HEK293 (cell line): Measurements from ENCODE around the gene AFF1.

ENCODE experiments used
- CTCF ChIA-PET: fragments of 350-600 bp; formaldehyde crosslinking; extraction: SDS; loops from one replicate; lab custom pipeline; 2021; ENCODE audit warnings: antibody characterized with exemption; lab: Yijun Ruan, JAX
- POLR2A ChIA-PET: fragments of 300-600 bp; formaldehyde crosslinking; extraction: SDS; loops from one replicate; lab custom pipeline; 2020; ENCODE audit warnings: antibody characterized with exemption, inconsistent platforms; lab: Yijun Ruan, JAX
- H3K27ac ChIP-seq: fragments of 200-500 bp; sonication (Bioruptor generic); 2 replicates; pipeline ENCODE4 v1.5.1; 2014; ENCODE audit warnings: low read depth, low read length, control low read depth, inconsistent platforms; ENCODE audit errors: extremely low read depth
- H3K36me3 ChIP-seq, 2 experiments: fragments of 200-500 bp in 1 of 2; sonication (Bioruptor generic) in 1 of 2; 1 replicate in 1 of 2; 2 replicates in 1 of 2; pipeline ENCODE4 v1.5.1; 2014 to 2017; ENCODE audit warnings: inconsistent platforms in 2 of 2, low read length in 2 of 2; ENCODE audit not compliant: control insufficient read depth in 2 of 2, insufficient read depth in 1 of 2
- H3K4me1 ChIP-seq: fragments of 200-500 bp; sonication (Bioruptor generic); 2 replicates; pipeline ENCODE4 v1.5.1; 2014; ENCODE audit warnings: mild to moderate bottlenecking, low read length, inconsistent platforms; ENCODE audit not compliant: control insufficient read depth, insufficient read depth
- H3K4me3 ChIP-seq: 2 replicates; pipeline ENCODE4 v1.5.1; 2011; ENCODE audit warnings: low read depth, mild to moderate bottlenecking, control low read depth, low read length, moderate library complexity
- H3K9me3 ChIP-seq: fragments of 200-500 bp; sonication (Bioruptor generic); 2 replicates; pipeline ENCODE4 v1.5.1; 2014; ENCODE audit warnings: low read depth, low read length, inconsistent platforms; ENCODE audit not compliant: control insufficient read depth, insufficient read depth
- ATF2 ChIP-seq: fragments of 450-650 bp; formaldehyde crosslinking; IDR thresholded peaks from 2 replicates; pipeline ENCODE4 v1.5.1; 2016; ENCODE audit warnings: missing biosample characterization, missing genetic modification characterization, low read depth
- GLI2 ChIP-seq: fragments of 450-650 bp; formaldehyde crosslinking; IDR thresholded peaks from 2 replicates; pipeline ENCODE4; 2017; ENCODE audit warnings: missing biosample characterization, missing genetic modification characterization, low read depth, borderline replicate concordance
- GLIS1 ChIP-seq: fragments of 450-650 bp; formaldehyde crosslinking; IDR thresholded peaks from 2 replicates; pipeline ENCODE4 v1.5.1; 2016; ENCODE audit warnings: missing biosample characterization, missing genetic modification characterization
- HOXA7 ChIP-seq: sonication (generic); formaldehyde crosslinking; IDR thresholded peaks from 2 replicates; pipeline ENCODE4 v1.8.1; 2022; ENCODE audit warnings: missing genetic modification reagents, borderline replicate concordance
- KLF1 ChIP-seq: fragments of 450-650 bp; formaldehyde crosslinking; IDR thresholded peaks from 2 replicates; pipeline ENCODE4 v1.5.1; 2016; ENCODE audit warnings: missing biosample characterization, missing genetic modification characterization
- PRDM1 ChIP-seq: fragments of 450-650 bp; formaldehyde crosslinking; IDR thresholded peaks from 2 replicates; pipeline ENCODE4; 2016; ENCODE audit warnings: missing biosample characterization, missing genetic modification characterization
- ZBTB49 ChIP-seq: fragments of 450-650 bp; formaldehyde crosslinking; IDR thresholded peaks from 2 replicates; pipeline ENCODE4 v1.5.1; 2016; ENCODE audit warnings: missing biosample characterization, missing genetic modification characterization, low read depth
- ZNF2 ChIP-seq: fragments of 450-650 bp; formaldehyde crosslinking; IDR thresholded peaks from 2 replicates; pipeline ENCODE4 v1.5.1; 2016; ENCODE audit warnings: missing biosample characterization, missing genetic modification characterization
- ZNF324 ChIP-seq: fragments of 450-650 bp; formaldehyde crosslinking; IDR thresholded peaks from 2 replicates; pipeline ENCODE4 v1.5.1; 2016; ENCODE audit warnings: missing biosample characterization, missing genetic modification characterization
- ZNF366 ChIP-seq: fragments of 450-650 bp; formaldehyde crosslinking; conservative IDR thresholded peaks from 2 replicates; pipeline ENCODE4 v1.5.1; 2016; ENCODE audit warnings: missing biosample characterization, missing genetic modification characterization
- ZNF488 ChIP-seq: fragments of 450-650 bp; formaldehyde crosslinking; IDR thresholded peaks from 2 replicates; pipeline ENCODE4 v1.5.1; 2016; ENCODE audit warnings: missing biosample characterization, missing genetic modification characterization
- ZNF555 ChIP-seq: fragments of 450-650 bp; formaldehyde crosslinking; conservative IDR thresholded peaks from 2 replicates; pipeline ENCODE4 v1.5.1; 2017; ENCODE audit warnings: missing biosample characterization, mild to moderate bottlenecking, missing genetic modification characterization, inconsistent platforms
- ZNF561 ChIP-seq: fragments of 450-650 bp; IDR thresholded peaks from 2 replicates; pipeline ENCODE4 v1.5.1; 2018; ENCODE audit warnings: missing biosample characterization, missing genetic modification characterization, borderline replicate concordance
- ZNF585B ChIP-seq: fragments of 450-650 bp; formaldehyde crosslinking; IDR thresholded peaks from 2 replicates; pipeline ENCODE4 v1.5.1; 2016; ENCODE audit warnings: missing biosample characterization, missing genetic modification characterization
- ZNF658 ChIP-seq: fragments of 450-650 bp; formaldehyde crosslinking; IDR thresholded peaks from 2 replicates; pipeline ENCODE4; 2016; ENCODE audit warnings: missing biosample characterization, missing genetic modification characterization
- ZSCAN5A ChIP-seq: fragments of 450-650 bp; formaldehyde crosslinking; IDR thresholded peaks from 2 replicates; pipeline ENCODE4 v1.5.1; 2016; ENCODE audit warnings: missing biosample characterization, missing genetic modification characterization
- TF ChIP-seq, protein P1 (sequence below): fragments of 450-650 bp; formaldehyde crosslinking; IDR thresholded peaks from 2 replicates; pipeline ENCODE4 v1.5.1; 2016; ENCODE audit warnings: missing biosample characterization, missing genetic modification characterization
- TF ChIP-seq, protein P2 (sequence below): fragments of 450-650 bp; formaldehyde crosslinking; conservative IDR thresholded peaks from 2 replicates; pipeline ENCODE4 v1.5.1; 2016; ENCODE audit warnings: low read depth, missing biosample characterization, missing genetic modification characterization
- TF ChIP-seq, protein P3 (sequence below): fragments of 450-650 bp; formaldehyde crosslinking; IDR thresholded peaks from 2 replicates; pipeline ENCODE4 v1.5.1; 2016; ENCODE audit warnings: missing biosample characterization, missing genetic modification characterization

AFF1 gene

DNA sequence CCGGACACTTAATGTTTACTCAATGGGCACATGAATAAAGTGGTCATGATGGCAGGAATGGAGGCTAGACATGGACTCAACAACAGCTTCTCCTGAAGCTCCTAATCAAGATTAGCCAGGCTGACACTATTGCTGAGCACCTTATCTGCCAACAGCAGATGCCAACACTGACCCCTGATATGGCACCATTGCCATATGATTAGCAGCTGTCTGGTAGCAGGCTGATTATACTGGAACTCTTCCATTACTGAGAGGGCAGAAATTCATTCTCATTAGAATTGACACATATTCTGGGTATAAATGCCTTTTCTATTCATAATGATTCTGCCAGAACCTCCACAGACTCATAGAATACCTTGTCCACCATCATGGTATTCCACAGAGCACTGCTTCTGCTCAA, 18.4 kb upstream of the AFF1 start (continued):
- no peak for TF ChIP-seq GLI2 (tag by site-specific recombination)
- TF ChIP-seq ZNF658 (tag by site-specific recombination): no peak

DNA sequence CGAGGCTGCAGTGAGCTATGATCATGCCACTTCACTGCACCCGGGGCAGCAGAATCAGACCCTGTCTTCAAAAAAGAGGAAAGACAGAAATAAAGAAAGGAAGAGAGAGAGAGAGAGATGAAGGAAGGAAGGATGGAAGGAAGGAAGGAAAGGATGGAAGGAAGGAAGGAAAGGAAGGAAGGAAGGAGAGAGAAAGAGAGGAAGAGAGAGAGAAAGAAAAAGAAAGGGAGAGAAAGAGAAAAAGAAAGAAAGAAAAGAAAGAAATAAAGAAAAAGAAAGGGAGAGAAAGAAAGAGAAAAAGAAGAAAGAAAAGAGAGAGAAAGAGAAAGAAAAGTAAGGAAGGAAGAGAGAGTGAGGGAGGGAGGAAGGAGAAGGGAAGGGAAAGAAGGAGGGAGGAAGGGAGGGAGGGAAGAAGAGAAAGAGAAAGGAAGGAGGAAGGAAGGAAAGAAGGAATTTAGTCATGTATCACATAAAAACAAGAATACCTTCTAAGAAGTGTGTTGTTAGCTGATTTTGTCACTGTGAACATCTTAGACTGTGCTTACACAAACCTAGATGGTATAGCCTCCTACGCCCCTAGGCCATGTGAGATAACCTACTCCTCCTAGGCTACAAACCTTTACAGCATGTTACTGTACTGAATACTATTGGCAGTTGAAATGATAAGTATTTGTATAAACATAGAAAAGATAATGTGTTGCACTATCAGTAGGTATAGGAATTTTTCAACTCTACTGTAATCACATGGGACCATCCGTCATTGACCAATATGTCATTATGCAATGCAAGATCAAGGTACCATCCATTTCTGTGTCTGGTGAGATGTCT, 17.4 kb upstream of the AFF1 start:
- ChIA-PET CTCF (no interaction called here), POLR2A (no interaction called here)
- Histone ChIP-seq H3K27ac (no peak overlapping the region), H3K9me3 (no peaks in the 10 kb centered on the region), H3K36me3 (no peaks in the 10 kb centered on the region), H3K4me1 (no peaks in the 10 kb centered on the region), H3K4me3 (no peak overlapping the region)
- TF ChIP-seq ATF2 (tag by site-specific recombination) (no peak), ZNF561 (no peak), ZNF585B (tag by site-specific recombination) (no peak), GLIS1 (tag by site-specific recombination) (no peak), PRDM1 (tag by site-specific recombination) (peak; percentile 56), ZSCAN5A (tag by site-specific recombination) (no peak), ZNF555 (tag by site-specific recombination) (no peak), ZBTB49 (no peak), ZNF488 (tag by site-specific recombination) (no peak), HOXA7 (CRISPR knock-in tag) (no peak), ZNF2 (tag by site-specific recombination) (no peak), ZNF366 (tag by site-specific recombination) (peak; percentile 91), ZNF324 (tag by site-specific recombination) (no peak), KLF1 (tag by site-specific recombination) (no peak)
- TF ChIP-seq, protein P1, sequence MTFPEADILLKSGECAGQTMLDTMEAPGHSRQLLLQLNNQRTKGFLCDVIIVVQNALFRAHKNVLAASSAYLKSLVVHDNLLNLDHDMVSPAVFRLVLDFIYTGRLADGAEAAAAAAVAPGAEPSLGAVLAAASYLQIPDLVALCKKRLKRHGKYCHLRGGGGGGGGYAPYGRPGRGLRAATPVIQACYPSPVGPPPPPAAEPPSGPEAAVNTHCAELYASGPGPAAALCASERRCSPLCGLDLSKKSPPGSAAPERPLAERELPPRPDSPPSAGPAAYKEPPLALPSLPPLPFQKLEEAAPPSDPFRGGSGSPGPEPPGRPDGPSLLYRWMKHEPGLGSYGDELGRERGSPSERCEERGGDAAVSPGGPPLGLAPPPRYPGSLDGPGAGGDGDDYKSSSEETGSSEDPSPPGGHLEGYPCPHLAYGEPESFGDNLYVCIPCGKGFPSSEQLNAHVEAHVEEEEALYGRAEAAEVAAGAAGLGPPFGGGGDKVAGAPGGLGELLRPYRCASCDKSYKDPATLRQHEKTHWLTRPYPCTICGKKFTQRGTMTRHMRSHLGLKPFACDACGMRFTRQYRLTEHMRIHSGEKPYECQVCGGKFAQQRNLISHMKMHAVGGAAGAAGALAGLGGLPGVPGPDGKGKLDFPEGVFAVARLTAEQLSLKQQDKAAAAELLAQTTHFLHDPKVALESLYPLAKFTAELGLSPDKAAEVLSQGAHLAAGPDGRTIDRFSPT (tag by site-specific recombination): no peak
- TF ChIP-seq, protein P2, sequence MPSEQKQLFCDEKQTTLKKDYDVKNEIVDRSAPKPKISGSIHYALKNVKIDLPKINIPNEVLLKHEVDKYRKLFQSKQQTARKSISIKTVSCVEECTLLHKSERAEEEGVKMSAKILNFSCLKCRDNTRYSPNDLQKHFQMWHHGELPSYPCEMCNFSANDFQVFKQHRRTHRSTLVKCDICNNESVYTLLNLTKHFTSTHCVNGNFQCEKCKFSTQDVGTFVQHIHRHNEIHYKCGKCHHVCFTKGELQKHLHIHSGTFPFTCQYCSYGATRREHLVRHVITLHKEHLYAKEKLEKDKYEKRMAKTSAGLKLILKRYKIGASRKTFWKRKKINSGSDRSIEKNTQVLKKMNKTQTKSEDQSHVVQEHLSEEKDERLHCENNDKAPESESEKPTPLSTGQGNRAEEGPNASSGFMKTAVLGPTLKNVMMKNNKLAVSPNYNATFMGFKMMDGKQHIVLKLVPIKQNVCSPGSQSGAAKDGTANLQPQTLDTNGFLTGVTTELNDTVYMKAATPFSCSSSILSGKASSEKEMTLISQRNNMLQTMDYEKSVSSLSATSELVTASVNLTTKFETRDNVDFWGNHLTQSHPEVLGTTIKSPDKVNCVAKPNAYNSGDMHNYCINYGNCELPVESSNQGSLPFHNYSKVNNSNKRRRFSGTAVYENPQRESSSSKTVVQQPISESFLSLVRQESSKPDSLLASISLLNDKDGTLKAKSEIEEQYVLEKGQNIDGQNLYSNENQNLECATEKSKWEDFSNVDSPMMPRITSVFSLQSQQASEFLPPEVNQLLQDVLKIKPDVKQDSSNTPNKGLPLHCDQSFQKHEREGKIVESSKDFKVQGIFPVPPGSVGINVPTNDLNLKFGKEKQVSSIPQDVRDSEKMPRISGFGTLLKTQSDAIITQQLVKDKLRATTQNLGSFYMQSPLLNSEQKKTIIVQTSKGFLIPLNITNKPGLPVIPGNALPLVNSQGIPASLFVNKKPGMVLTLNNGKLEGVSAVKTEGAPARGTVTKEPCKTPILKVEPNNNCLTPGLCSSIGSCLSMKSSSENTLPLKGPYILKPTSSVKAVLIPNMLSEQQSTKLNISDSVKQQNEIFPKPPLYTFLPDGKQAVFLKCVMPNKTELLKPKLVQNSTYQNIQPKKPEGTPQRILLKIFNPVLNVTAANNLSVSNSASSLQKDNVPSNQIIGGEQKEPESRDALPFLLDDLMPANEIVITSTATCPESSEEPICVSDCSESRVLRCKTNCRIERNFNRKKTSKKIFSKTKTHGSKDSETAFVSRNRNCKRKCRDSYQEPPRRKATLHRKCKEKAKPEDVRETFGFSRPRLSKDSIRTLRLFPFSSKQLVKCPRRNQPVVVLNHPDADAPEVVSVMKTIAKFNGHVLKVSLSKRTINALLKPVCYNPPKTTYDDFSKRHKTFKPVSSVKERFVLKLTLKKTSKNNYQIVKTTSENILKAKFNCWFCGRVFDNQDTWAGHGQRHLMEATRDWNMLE (tag by site-specific recombination): no peak
- TF ChIP-seq, protein P3, sequence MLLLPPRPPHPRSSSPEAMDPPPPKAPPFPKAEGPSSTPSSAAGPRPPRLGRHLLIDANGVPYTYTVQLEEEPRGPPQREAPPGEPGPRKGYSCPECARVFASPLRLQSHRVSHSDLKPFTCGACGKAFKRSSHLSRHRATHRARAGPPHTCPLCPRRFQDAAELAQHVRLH (tag by site-specific recombination): no peak
